ENCODE results near the gene PTK6. TPM values are rescaled to one million over a fixed set of nuclear protein-coding genes. Genes with fewer than 3 reads are reported as not detected.
"Not testable (repeated sequence)": the region's sequence is repeated elsewhere in the genome, so short reads cannot be mapped to it uniquely, and the experiment has no call there.

Gene PTK6
- total and polyA plus RNA-seq, 8 donors = 0.61 to 4.5 (median 1.2) TPM

GRCh38 chr20:63560333-63560805 is 23.2 kb upstream of the PTK6 start:
- no peaks in the 10 kb centered on the region for H3K4me1 ChIP-seq
- TF ChIP-seq CTCF (IDR thresholded peaks at IDR 0.05) = no peak
- intact Hi-C loops (cut with DNase I) = no loop called here
- DNase-seq (no peak), ATAC-seq (no peak), FAIRE-seq (no peak)
- 92 to 97% methylated on average over 16 of the region's 16 CpGs for WGBS, 2 donors
- H3K36me3 ChIP-seq = peaks cover 0 to 31% (median 0%) of the 10 kb centered on the region in 3 donors
- no peaks in the 10 kb centered on the region for H3K9me3 ChIP-seq
- H3K4me3 ChIP-seq = no peak overlapping the region
- H3K27ac ChIP-seq = no peak overlapping the region
- no peaks in the 10 kb centered on the region for H3K27me3 ChIP-seq

- peak in 1 of 6 donors; percentile 70 for DNase-seq
- ATAC-seq; H3K27ac ChIP-seq; H3K4me3 ChIP-seq; H3K4me1 ChIP-seq; intact Hi-C loops (cut with DNase I); FAIRE-seq; H3K9me3 ChIP-seq; H3K27me3 ChIP-seq: not testable (repeated sequence)
- peaks cover 0 to 31% (median 0%) of the 10 kb centered on the region in 3 donors for H3K36me3 ChIP-seq
- 92 to 98% methylated on average over 29 to 30 of the region's 31 CpGs for WGBS, 2 donors
These were observed 22.5 kb upstream of the PTK6 start for GRCh38 chr20:63559485-63560332.

GRCh38 chr20:63558804-63559484 is 21.8 kb upstream of the PTK6 start:
- 96% methylated on average over 14 of the region's 14 CpGs for WGBS, 2 donors
- Histone ChIP-seq H3K4me3 (no peak overlapping the region), H3K27ac (no peak overlapping the region), H3K9me3 (no peaks in the 10 kb centered on the region), H3K4me1 (no peaks in the 10 kb centered on the region), H3K36me3 (peaks cover 0 to 31% (median 0%) of the 10 kb centered on the region in 3 donors), H3K27me3 (no peaks in the 10 kb centered on the region)
- no peak for FAIRE-seq
- DNase-seq = no peak
- ATAC-seq = no peak
- intact Hi-C loops (cut with DNase I) = no loop called here
- TF ChIP-seq CTCF (IDR thresholded peaks at IDR 0.05) = no peak

- Histone ChIP-seq H3K27me3 (no peaks in the 10 kb centered on the region), H3K4me3 (no peak overlapping the region), H3K9me3 (no peaks in the 10 kb centered on the region), H3K27ac (no peak overlapping the region), H3K36me3 (peaks cover 0 to 23% (median 0%) of the 10 kb centered on the region in 3 donors), H3K4me1 (no peaks in the 10 kb centered on the region)
- intact Hi-C loops (cut with DNase I) = no loop called here
- no peak for FAIRE-seq
- TF ChIP-seq CTCF (IDR thresholded peaks at IDR 0.05) = no peak
- DNase-seq = no peak
- no peak for ATAC-seq
- 83 to 91% methylated on average over 19 of the region's 19 CpGs for WGBS, 2 donors
These were observed 20.3 kb upstream of the PTK6 start for GRCh38 chr20:63557481-63557891.

GRCh38 chr20:63556873-63557478 is 19.8 kb upstream of the PTK6 start:
- ATAC-seq = no peak
- no peak for TF ChIP-seq CTCF (IDR thresholded peaks at IDR 0.05)
- Histone ChIP-seq H3K4me3 (no peak overlapping the region), H3K4me1 (no peaks in the 10 kb centered on the region), H3K9me3 (no peaks in the 10 kb centered on the region), H3K27ac (no peak overlapping the region), H3K36me3 (peaks cover 0 to 19% (median 0%) of the 10 kb centered on the region in 3 donors), H3K27me3 (no peaks in the 10 kb centered on the region)
- FAIRE-seq = no peak
- WGBS, 2 donors = 71 to 73% methylated on average over 23 of the region's 23 CpGs
- intact Hi-C loops (cut with DNase I) = no loop called here
- DNase-seq = no peak
